ENCODE measurements around the gene CSF1.

The CSF1 gene

GRCh38 chr1:109883248-109883955, 27.2 kb upstream of the CSF1 start:
- no peak overlapping the region for H3K4me3 ChIP-seq (ENCODE audit: low read length)
- no peak for DNase-seq (ENCODE audit: low read depth)
- TF ChIP-seq, protein P1, sequence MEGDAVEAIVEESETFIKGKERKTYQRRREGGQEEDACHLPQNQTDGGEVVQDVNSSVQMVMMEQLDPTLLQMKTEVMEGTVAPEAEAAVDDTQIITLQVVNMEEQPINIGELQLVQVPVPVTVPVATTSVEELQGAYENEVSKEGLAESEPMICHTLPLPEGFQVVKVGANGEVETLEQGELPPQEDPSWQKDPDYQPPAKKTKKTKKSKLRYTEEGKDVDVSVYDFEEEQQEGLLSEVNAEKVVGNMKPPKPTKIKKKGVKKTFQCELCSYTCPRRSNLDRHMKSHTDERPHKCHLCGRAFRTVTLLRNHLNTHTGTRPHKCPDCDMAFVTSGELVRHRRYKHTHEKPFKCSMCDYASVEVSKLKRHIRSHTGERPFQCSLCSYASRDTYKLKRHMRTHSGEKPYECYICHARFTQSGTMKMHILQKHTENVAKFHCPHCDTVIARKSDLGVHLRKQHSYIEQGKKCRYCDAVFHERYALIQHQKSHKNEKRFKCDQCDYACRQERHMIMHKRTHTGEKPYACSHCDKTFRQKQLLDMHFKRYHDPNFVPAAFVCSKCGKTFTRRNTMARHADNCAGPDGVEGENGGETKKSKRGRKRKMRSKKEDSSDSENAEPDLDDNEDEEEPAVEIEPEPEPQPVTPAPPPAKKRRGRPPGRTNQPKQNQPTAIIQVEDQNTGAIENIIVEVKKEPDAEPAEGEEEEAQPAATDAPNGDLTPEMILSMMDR (IDR thresholded peaks at IDR 0.05; ENCODE audit: insufficient read depth, low read depth, low read length, missing control alignments) = no peak

GRCh38 chr1:109884242-109884891, 26.3 kb upstream of the CSF1 start:
- H3K4me3 ChIP-seq (ENCODE audit: low read length) = no peak overlapping the region
- peak; percentile 27 for DNase-seq (ENCODE audit: low read depth)
- TF ChIP-seq, protein P1 (IDR thresholded peaks at IDR 0.05; ENCODE audit: insufficient read depth, low read depth, low read length, missing control alignments) = no peak

- H3K4me3 ChIP-seq (ENCODE audit: low read length) = no peak overlapping the region
- DNase-seq (ENCODE audit: low read depth) = no peak
Observed at GRCh38 chr1:109885589-109885988, 25.1 kb upstream of the CSF1 start.

GRCh38 chr1:109886827-109887226, 23.8 kb upstream of the CSF1 start:
- H3K4me3 ChIP-seq (ENCODE audit: low read length) = no peak overlapping the region
- DNase-seq (ENCODE audit: low read depth) = no peak
- TF ChIP-seq, protein P1 (IDR thresholded peaks at IDR 0.05; ENCODE audit: insufficient read depth, low read depth, low read length, missing control alignments) = no peak

More at GRCh38 chr1:109885589-109885988, 25.1 kb upstream of the CSF1 start:
- TF ChIP-seq, protein P1 (IDR thresholded peaks at IDR 0.05; ENCODE audit: insufficient read depth, low read depth, low read length, missing control alignments) = no peak

DNA sequence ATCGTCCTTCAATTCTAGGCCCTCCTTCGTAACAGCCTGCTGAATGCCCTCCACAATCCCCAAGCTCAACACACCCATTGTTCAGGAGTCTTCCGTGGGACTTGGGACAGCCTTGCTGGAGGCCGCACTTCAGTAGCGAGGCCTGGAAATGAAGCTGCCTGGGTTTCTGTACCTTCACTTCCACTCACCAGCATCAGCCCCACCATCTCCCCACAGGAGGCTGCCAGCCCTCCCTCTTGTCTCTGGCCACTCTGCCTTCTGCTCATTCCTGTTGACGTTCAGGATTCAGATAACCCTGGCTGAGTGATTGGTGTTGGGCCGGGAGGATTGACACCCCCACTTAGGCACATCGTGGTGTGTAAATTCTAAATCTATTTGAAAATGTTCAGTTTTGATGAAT, 23.4 kb upstream of the CSF1 start:
- no peak overlapping the region for H3K4me3 ChIP-seq (ENCODE audit: low read length)
- TF ChIP-seq, protein P1 (IDR thresholded peaks at IDR 0.05; ENCODE audit: insufficient read depth, low read depth, low read length, missing control alignments) = no peak
- DNase-seq (ENCODE audit: low read depth) = no peak

DNA sequence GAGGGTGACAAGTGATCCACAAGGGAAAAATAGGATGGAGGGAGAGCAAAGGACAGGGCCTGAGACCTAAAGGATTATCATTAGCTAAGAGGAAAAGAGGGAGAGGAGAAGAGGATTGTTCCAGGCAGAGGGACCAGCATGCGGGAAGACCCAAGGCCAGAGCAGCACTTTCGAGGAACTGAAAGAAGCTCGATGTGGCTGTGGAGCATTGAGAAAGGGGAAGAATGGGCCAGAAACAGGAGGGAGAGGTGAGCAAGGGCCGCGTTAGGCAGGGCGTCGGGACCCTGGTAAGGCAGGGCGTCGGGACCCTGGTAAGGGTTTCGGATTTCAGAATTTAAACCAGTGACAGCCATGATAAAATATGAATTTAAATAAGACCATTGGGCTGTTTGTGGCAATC, 22.8 kb upstream of the CSF1 start:
- H3K4me3 ChIP-seq (ENCODE audit: low read length) = no peak overlapping the region
- DNase-seq (ENCODE audit: low read depth) = no peak
- TF ChIP-seq, protein P1 (IDR thresholded peaks at IDR 0.05; ENCODE audit: insufficient read depth, low read depth, low read length, missing control alignments) = no peak

Data from epithelial cell of esophagus (primary cell).